Thymus (tissue), 11 donors: ENCODE measurements around the gene STK10. TPM values are rescaled to one million over a fixed set of nuclear protein-coding genes. Genes with fewer than 3 reads are reported as not detected.
A peak's percentile ranks its signal among the peaks of the same experiment; 100 is the strongest.
"Not testable (repeated sequence)": the region's sequence is repeated elsewhere in the genome, so short reads cannot be mapped to it uniquely, and the experiment has no call there.

Source experiments
- DNase-seq, 9 donors: peaks; one replicate each; pipeline ENCODE4 v3.0.0-alpha.2; 2013; ENCODE audit warnings: low spot score in 9 of 9, low read depth in 6 of 9, missing footprints in 1 of 9
- H3K27ac ChIP-seq, 2 donors: one replicate each; pipeline ENCODE4 v1.5.1; 2013; ENCODE audit warnings: control low read depth in 1 of 2, low read depth in 1 of 2, low read length in 1 of 2, mild to moderate bottlenecking in 1 of 2, moderate library complexity in 1 of 2
- H3K27me3 ChIP-seq, 2 donors: one replicate each; pipeline ENCODE4 v1.5.1; 2013; ENCODE audit warnings: low read length in 1 of 2; ENCODE audit not compliant: control insufficient read depth in 2 of 2, insufficient read depth in 1 of 2
- H3K36me3 ChIP-seq, 2 donors: one replicate each; pipeline ENCODE4 v1.5.1; 2013; ENCODE audit warnings: low read length in 1 of 2, mild to moderate bottlenecking in 1 of 2, moderate library complexity in 1 of 2; ENCODE audit not compliant: control insufficient read depth in 2 of 2, insufficient read depth in 2 of 2
- H3K4me1 ChIP-seq, 2 donors: one replicate each; pipeline ENCODE4 v1.5.1; 2013; ENCODE audit warnings: low read length in 2 of 2; ENCODE audit not compliant: control insufficient read depth in 2 of 2, insufficient read depth in 2 of 2
- H3K4me3 ChIP-seq, 2 donors: one replicate each; pipeline ENCODE4 v1.5.1; 2013; ENCODE audit warnings: low read length in 2 of 2, control low read depth in 1 of 2, mild to moderate bottlenecking in 1 of 2
- H3K9me3 ChIP-seq, 2 donors: one replicate each; pipeline ENCODE4 v1.5.1; 2013; ENCODE audit warnings: low read length in 1 of 2, mild to moderate bottlenecking in 1 of 2; ENCODE audit not compliant: control insufficient read depth in 2 of 2, insufficient read depth in 1 of 2
- WGBS: extraction: QIAGEN DNeasy Blood & Tissue Kit; methylation state at CpG from one replicate; pipeline ENCODE4 v1.1.7; 2013; 5-methylcytosine and 5-hydroxymethylcytosine counted together
- polyA plus RNA-seq: library from polyadenylated mRNA; stranded (reverse); fragments of 200-250 nt; gene quantifications from one replicate; pipeline ENCODE4 v1.2.3, GENCODE V29; 2013
- total RNA-seq: library from RNA; stranded (reverse); fragments of 120-200 nt; gene quantifications from one replicate; pipeline ENCODE4 v1.2.4, GENCODE V29; 2013
- donor health status: healthy.

Gene STK10
- total and polyA plus RNA-seq, 2 donors = 22.0 to 44.9 TPM

- Histone ChIP-seq H3K27me3 (no peaks in the 10 kb centered on the region), H3K4me3 (no peak overlapping the region), H3K36me3 (peaks cover 3 to 15% of the 10 kb centered on the region in 2 donors), H3K27ac (no peak overlapping the region), H3K9me3 (no peaks in the 10 kb centered on the region), H3K4me1 (peaks cover 9 to 23% of the 10 kb centered on the region in 2 donors)
- DNase-seq = no peak
- 87% methylated on average over 5 of the region's 5 CpGs for WGBS
These were observed 25.1 kb downstream of the STK10 start for GRCh38 chr5:172162987-172163343.

- H3K27me3 ChIP-seq = no peaks in the 10 kb centered on the region
- peaks cover 9 to 23% of the 10 kb centered on the region in 2 donors for H3K4me1 ChIP-seq
- H3K4me3 ChIP-seq = no peak overlapping the region
- WGBS = 97% methylated on average over 5 of the region's 5 CpGs
- peaks cover 3 to 14% of the 10 kb centered on the region in 2 donors for H3K36me3 ChIP-seq
- H3K27ac ChIP-seq = no peak overlapping the region
- DNase-seq = no peak
- H3K9me3 ChIP-seq = no peaks in the 10 kb centered on the region
These were observed 25.6 kb downstream of the STK10 start for GRCh38 chr5:172162323-172162986.

GRCh38 chr5:172160506-172160905 lies 27.5 kb downstream of the STK10 start:
- DNase-seq = no peak
- H3K4me3 ChIP-seq = no peak overlapping the region
- H3K36me3 ChIP-seq = peaks cover 12 to 25% of the 10 kb centered on the region in 2 donors
- WGBS = 97% methylated on average over 9 of the region's 9 CpGs
- H3K4me1 ChIP-seq = peaks cover 9 to 17% of the 10 kb centered on the region in 2 donors
- H3K27me3 ChIP-seq = no peaks in the 10 kb centered on the region
- no peaks in the 10 kb centered on the region for H3K9me3 ChIP-seq
- no peak overlapping the region for H3K27ac ChIP-seq

GRCh38 chr5:172159016-172159415 lies 29.0 kb downstream of the STK10 start:
- 96% methylated on average over 8 of the region's 8 CpGs for WGBS

GRCh38 chr5:172156541-172156994 lies 31.5 kb downstream of the STK10 start:
- Histone ChIP-seq H3K36me3 (peaks cover 25 to 41% of the 10 kb centered on the region in 2 donors), H3K4me3 (no peak overlapping the region), H3K27me3 (no peaks in the 10 kb centered on the region), H3K9me3 (no peaks in the 10 kb centered on the region), H3K27ac (no peak overlapping the region), H3K4me1 (no peaks in the 10 kb centered on the region)
- DNase-seq = no peak
- 97% methylated on average over 13 of the region's 13 CpGs for WGBS

More at GRCh38 chr5:172159016-172159415, 29.0 kb downstream of the STK10 start:
- no peaks in the 10 kb centered on the region for H3K27me3 ChIP-seq
- peaks cover 0 to 3% of the 10 kb centered on the region in 2 donors for H3K4me1 ChIP-seq
- DNase-seq = no peak
- H3K27ac ChIP-seq = no peak overlapping the region
- H3K36me3 ChIP-seq = peaks cover 19 to 35% of the 10 kb centered on the region in 2 donors
- H3K9me3 ChIP-seq = no peaks in the 10 kb centered on the region
- no peak overlapping the region for H3K4me3 ChIP-seq

GRCh38 chr5:172155101-172155500 lies 32.9 kb downstream of the STK10 start:
- H3K27ac ChIP-seq, H3K4me3 ChIP-seq, H3K27me3 ChIP-seq, H3K9me3 ChIP-seq, DNase-seq: not testable (repeated sequence)
- 96% methylated on average over 9 of the region's 9 CpGs for WGBS
- Histone ChIP-seq H3K36me3 (peaks cover 26 to 41% of the 10 kb centered on the region in 2 donors), H3K4me1 (peaks cover 4 to 11% of the 10 kb centered on the region in 2 donors)

- H3K9me3 ChIP-seq = no peaks in the 10 kb centered on the region
- H3K27me3 ChIP-seq = no peaks in the 10 kb centered on the region
- peaks cover 30 to 47% of the 10 kb centered on the region in 2 donors for H3K36me3 ChIP-seq
- no peak overlapping the region for H3K27ac ChIP-seq
- H3K4me3 ChIP-seq = no peak overlapping the region
- peaks cover 4 to 14% of the 10 kb centered on the region in 2 donors for H3K4me1 ChIP-seq
- WGBS = 96% methylated on average over 3 of the region's 3 CpGs
- DNase-seq = no peak
These were observed 34.3 kb downstream of the STK10 start for GRCh38 chr5:172153695-172154094.

- H3K36me3 ChIP-seq = peaks cover 46 to 58% of the 10 kb centered on the region in 2 donors
- H3K4me1 ChIP-seq = peaks cover 4 to 14% of the 10 kb centered on the region in 2 donors
- 97% methylated on average over 10 of the region's 10 CpGs for WGBS
- no peak overlapping the region for H3K27ac ChIP-seq
- no peak for DNase-seq
- H3K9me3 ChIP-seq = no peaks in the 10 kb centered on the region
- no peak overlapping the region for H3K4me3 ChIP-seq
- H3K27me3 ChIP-seq = no peaks in the 10 kb centered on the region
These were observed 36.3 kb downstream of the STK10 start for GRCh38 chr5:172151661-172152210.

- H3K27ac ChIP-seq = peak overlapping the region; percentile 57 to 78
- WGBS = 38% methylated on average over 16 of the region's 16 CpGs
- H3K4me1 ChIP-seq = peaks cover 4 to 14% of the 10 kb centered on the region in 2 donors
- DNase-seq = peak in 1 of 9 donors; percentile 56
- H3K36me3 ChIP-seq = peaks cover 40 to 56% of the 10 kb centered on the region in 2 donors
- H3K4me3 ChIP-seq = no peak overlapping the region
- H3K27me3 ChIP-seq = no peaks in the 10 kb centered on the region
- no peaks in the 10 kb centered on the region for H3K9me3 ChIP-seq
These were observed 37.3 kb downstream of the STK10 start for GRCh38 chr5:172150514-172151425.
